ENCODE results near the gene NRSN2.

Gene NRSN2

GRCh38 chr20:400454-401275 lies 53.8 kb downstream of the NRSN2 start:
- DNase-seq = no peak

GRCh38 chr20:401682-402495 lies 55.0 kb downstream of the NRSN2 start:
- no peak for DNase-seq

- no peak for DNase-seq
These were observed 55.6 kb downstream of the NRSN2 start for GRCh38 chr20:402496-402885.

- DNase-seq = no peak
These were observed 56.1 kb downstream of the NRSN2 start for GRCh38 chr20:402898-403581.

GRCh38 chr20:403582-403957 lies 56.7 kb downstream of the NRSN2 start:
- no peak for DNase-seq

GRCh38 chr20:404088-404487 lies 57.2 kb downstream of the NRSN2 start:
- DNase-seq = no peak
